HG03103 (cell line): ENCODE results near the gene MOB3C.

Experiments
- ATAC-seq: cut with Tn5 transposase; IDR thresholded peaks from one replicate; pipeline ENCODE4 v1.9.1; 2021; ENCODE audit warnings: low read depth; ENCODE audit not compliant: unreplicated experiment

Gene MOB3C

DNA sequence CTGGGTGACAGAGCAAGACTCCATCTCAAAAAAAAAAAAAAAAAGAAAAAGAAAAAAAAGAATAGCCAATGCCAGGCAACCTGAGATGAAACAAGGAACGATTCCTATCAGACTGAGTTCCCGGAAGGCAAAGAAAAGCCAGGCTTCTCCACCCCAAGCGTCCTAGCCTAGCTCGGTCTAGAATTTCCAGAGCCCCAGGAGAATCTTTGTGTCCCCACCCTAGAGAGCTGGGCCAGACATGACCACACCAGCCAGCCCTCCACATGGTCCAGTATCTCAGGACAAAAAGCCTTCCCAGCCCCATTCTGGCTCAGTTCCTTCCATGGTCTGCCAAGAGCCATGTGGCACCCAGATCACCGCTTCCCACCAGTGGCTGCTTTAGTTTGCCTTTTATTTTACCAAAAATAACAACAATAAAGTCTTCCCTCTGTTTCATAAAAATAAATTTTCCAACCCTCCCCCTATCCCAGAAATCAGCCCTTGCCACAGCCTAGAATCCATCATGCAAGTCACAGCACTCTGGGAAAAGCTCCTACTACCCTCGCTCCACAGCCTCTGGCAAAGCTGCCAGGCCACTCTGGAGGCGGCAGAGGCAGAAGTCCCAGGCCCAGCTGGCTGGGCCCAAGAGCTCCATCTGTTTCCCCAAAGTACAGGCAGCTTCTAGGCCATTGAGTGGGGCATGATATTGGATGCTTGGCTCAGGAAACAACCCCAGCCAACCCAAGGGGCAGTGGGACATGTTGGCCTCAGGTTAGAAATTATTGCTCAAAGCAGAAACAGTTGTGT is 9.1 kb downstream of the MOB3C start:
- ATAC-seq: no peak

- no peak for ATAC-seq
Observed at GRCh38 chr1:46606255-46606965, 10.2 kb downstream of the MOB3C start.

DNA sequence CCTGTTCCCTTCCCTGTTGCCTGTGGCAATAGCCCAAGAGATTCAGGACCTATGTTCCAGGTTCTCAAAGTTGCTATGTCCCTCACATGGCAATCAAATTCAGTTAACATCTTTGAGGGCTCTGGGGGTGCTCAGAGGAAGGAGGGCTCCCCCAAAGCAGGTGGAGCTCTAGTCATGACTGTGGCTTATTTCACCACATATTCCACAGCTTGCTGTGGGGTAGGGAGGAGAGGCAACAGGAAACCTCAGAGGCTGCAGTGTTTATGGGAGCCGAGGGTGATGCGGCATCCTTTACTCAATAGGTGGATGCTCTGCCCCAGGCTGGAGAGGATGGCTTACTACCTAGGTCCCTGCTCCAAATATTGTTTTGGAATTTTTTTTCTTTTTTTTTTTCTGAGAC is 11.4 kb downstream of the MOB3C start:
- ATAC-seq: no peak

GRCh38 chr1:46603858-46604549 is 12.6 kb downstream of the MOB3C start, which contains the start of gene MKNK1:
TSS of gene MKNK1 (minus strand) at chr1:46604268. CDS start at chr1:46583327, 20,941 bp downstream.
- peak; percentile 95 for ATAC-seq

DNA sequence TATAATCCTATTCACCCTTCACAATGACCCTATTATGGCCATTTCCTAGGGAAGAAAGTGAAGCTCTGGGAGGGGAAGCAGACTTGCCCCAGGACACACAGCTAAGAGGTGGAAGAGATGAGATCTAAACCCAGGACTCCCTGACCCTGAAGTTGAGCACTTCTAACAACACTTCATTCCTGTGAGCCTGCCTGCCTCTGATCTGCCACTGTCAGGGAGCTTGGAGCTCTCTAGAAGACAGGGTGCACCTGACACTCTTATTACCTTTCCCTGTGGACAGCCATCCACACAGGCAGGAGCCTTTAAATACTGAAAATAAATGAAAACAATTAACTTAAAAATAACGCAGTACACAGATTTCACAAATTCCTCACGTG is 13.1 kb downstream of the MOB3C start:
- no peak for ATAC-seq

DNA sequence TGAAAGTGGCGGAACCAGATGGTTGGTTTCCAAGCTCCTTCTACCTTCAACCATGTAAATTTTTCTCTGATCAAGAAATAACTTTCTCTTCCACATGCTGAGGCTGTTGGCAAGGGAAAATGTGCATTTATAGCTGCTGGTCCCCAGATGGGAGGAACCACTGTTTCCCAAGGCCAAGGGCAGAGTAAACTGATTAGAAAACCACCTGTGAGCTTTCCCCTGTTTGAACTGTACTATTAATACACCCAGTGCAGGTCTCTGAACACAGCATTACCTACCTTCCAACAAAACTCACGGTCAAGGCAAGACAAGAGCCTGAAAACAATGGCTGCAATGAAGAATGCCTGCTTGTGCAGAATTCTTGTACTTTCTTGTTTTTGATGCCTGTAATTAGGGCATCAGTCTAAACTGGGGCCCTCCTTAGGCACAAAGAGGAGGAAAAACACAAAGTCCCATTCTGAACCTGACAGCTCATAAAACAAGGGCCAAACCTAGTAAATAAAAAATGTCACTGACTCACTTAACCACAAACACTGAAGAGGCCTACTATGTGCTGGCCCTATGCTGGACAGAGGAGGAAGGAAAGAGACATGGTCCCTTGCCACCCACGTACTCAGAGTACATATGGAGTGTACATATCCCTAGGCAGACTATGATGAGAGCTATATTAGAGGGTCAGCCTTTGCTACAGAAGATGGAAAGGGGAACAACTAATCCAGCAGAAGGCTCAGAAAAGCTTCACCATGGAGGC is 15.2 kb downstream of the MOB3C start:
- ATAC-seq: no peak

DNA sequence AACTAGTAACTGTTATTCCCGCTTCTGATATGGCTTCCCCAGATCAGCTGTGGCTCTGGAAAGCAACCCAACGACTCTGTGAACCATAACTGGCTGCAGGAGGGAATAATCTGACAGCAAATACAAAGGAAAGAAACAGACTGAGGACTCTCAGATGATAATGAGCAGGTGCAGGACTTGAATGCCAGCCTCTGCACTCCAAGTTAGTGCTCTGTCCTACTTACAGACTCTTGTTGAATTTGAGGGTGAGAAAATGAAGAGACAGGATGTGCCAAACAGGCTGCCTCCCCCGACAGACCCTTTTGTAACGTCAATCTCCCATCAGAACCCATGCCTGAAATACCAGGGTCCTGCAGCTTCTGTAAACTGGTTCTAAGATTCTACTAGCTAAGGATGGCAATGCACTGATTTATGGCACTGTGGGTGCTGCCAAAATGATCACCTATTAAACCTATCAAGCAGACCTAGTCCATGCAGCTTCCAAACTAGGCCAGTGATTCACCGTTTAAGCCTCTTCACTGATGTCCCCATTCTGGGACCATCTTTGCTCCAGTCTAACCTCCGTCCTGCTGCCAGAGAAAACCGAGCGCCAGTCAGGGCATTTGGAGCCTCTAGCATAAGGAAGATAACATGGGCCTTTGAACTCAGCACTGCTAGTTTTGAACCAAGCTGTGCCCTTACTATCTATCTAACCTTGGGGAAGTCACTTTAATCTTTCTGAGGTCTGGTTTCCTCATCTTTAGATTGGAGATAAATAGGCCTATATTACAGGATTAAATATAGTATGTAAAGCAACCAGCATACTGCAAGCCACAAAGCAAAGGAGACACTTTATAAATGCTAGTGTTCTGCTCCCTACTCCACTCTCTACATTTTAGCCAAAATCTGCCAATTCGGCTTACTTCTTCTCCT is 17.3 kb downstream of the MOB3C start:
- ATAC-seq: no peak

GRCh38 chr1:46596846-46597245 is 19.8 kb downstream of the MOB3C start:
- ATAC-seq: no peak

DNA sequence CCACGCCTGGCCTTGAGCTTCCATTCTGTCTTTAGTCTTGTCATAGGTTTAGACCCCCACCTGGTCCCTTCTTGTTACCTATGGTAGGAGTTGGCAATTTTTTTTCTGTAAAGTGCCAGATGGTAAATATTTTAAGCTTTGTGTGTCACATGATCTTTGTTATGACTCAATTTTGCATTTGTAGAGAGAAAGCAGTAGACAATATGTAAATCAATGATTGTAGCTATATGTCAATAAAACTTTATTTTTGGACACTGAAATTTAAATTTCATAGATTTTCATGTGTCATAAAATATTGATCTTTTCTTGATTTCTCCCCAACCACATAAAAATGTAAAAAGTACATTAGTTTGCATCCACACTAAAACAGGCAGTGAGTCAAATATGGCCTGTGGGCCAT is 20.6 kb downstream of the MOB3C start:
- ATAC-seq: no peak

DNA sequence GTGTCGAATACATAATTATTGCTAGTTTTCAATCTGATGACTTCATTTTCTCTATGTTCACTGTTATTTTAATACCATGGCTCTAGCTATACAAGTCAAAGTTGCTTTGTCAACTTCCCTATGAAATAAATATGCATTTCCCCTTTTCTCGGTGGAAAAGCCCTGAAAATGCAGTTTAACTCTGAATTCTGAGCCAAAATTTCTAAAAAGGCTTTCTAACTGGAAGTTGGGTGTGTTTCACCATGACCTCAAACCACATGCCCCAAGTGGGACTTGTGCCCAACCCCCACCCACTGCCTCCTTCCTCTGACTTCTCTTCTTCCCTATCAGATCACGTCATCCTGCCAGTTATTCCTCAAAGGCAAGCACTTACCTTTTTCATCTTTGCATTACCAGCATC is 21.5 kb downstream of the MOB3C start:
- no peak for ATAC-seq

GRCh38 chr1:46594063-46594462 is 22.5 kb downstream of the MOB3C start:
- ATAC-seq: no peak

DNA sequence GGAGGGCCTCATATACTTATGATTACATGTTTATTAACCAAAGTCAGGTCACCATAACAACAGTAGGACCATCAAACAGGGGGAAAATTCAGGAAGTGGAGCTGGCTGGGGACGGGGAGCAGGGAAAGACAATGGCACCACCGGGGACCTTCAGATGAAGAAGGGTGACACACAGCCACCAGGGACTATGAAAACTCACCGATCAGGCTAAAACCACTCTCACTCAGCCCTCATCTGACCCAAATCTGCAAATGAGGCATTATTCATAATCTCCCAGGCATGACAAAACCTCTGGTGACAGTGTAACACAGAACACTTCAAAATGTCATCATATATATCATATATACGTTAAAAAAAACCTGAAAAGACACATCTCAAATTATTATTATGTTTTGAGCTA is 23.8 kb downstream of the MOB3C start:
- no peak for ATAC-seq

DNA sequence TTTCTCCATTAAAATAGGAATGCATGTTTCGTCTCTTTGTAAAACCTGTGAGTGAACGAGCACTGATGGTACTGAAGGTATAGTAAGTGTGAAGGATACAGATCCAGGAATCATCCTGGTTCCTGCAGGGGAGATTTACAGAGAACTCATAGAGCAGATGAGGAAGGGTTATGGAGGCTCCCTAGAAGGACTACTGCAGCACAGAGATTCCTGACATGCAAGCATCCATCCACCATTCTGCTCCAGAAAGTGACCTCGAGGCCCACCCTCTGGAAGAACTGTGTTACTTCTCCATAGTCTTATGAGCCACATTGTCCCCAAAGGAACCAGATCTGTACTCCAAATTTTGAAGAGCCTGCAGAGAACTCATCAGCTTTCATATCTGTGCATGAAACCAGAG is 27.1 kb downstream of the MOB3C start:
- ATAC-seq: no peak

DNA sequence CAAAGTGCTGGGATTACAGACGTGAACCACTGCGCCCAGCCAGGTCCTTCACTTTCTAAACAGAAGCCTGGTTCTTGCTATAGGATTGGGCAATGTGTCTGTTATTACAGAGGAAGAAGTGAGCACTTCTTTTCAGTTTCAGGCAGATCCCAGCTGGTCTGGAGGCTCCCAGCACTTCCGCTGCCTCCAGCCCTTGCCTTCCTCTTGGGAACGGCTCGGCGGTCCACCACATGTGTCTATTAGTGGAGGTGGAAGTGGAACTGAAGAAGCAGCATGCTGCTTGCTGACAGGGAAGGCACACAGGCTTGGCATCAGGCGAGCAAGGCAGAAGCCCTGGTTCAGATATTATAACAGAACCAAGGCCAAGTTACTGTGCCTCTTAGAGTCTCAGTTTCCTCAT is 29.5 kb downstream of the MOB3C start:
- no peak for ATAC-seq

- no peak for ATAC-seq
Observed at GRCh38 chr1:46585312-46585938, 31.2 kb downstream of the MOB3C start.

DNA sequence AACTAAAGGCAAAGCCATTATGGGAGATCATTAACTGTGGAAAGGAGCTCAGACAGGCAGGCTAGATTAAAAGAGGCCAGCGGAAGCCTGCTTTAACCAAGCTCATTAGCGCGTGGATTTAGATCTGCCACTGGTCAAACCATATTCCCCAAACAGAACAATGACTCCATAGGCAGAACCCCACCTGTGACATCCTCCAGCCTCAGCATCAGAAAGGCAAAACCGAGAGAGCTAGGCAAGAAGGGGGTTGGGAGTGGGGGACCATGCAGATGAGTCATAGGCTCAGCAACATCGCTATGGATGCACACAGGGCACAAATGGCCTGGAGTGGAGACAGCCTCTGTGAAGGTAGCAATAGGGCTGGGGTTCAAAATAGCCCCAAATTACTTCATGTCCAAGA is 33.1 kb downstream of the MOB3C start:
- no peak for ATAC-seq

- ATAC-seq: no peak
Observed at GRCh38 chr1:46582972-46583371, 33.6 kb downstream of the MOB3C start.

DNA sequence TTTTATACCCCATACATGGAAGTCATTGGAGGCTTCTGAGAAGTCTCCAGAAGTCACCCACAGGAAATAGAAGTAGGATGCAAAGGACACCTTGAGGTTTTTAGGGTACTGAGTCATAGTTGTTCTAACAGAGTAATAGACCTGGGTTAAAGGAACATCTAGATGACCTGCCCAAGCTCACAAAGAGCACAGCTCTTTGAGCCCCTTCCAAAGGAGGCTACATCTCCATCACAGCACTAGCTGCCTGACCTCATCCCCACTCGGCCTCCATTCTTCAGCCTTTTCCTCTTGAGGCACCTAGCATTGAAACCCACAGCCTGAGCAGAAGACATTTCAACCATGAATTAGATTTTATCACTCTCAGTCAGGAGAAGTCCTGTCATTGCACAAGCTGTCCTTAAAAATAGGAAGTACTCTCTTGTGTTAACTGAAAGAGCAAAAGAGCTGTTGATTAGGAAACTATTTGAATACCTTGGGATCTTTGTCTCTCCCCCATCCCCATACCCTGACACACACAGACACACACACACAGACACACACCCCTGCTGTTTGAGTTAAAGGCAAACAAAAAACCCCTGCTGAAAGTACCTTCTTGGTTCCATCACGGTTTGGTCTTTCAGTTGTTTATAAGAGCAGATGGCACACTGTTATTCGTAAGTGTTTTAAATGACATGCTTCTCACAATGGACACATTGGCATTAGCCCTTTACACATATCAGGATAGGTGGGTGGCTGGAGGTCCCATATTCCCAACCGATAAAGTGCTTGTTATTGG is 34.7 kb downstream of the MOB3C start:
- ATAC-seq: no peak
